Stimulated activated CD4-positive, alpha-beta T cell treated with anti-CD3 and anti-CD28 coated beads, Interleukin-1b, Interleukin-23, amount 100 ng/mL, for 4 hours (primary cell): ENCODE results near the gene ADH1C.
"Not testable (repeated sequence)": the region's sequence is repeated elsewhere in the genome, so short reads cannot be mapped to it uniquely, and the experiment has no call there.

Source experiments
- DNase-seq, 2 donors: peaks; one replicate each; pipeline ENCODE4 v3.0.0-alpha.2; 2020; ENCODE audit warnings: low read depth in 2 of 2

Gene ADH1C

DNA sequence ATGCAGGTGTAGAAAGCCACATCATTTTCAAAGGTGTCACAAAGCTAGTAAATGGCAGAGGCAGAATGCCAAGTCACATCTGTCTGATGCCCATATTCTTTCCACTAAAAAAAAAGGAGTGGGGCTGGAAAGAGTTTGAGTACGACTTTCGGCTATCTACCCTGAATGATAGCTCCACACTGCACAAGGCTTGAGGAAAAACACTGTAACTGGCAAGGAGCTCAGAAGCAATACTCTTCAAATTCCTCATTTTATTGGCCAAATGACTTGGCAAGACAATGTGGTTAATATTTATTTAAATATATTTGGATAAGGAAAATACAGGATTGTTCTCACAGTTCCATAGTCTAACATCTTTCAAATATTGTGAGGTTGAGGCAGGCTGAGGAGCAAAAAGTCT, 5.4 kb upstream of the ADH1C start:
- DNase-seq, result no peak

DNA sequence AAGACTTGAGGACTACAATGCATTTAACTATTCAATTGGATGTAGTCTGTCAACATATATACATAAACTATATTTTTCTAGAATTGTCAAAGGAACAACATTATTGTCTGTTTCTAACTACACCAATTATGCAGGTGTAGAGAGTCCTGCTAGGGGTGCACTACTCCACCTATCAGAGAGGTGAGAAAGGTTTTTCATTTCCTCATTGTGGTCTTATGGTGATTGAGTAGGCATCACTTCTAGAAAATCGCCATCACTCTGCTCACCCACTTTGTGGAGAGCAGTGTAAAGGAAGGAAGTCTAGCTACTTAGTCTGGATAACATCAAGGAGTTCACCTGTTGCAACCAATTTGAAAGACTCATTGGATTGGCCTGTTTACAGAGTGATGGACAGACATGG, 4.4 kb upstream of the ADH1C start:
- DNase-seq, result no peak

- DNase-seq, result not testable (repeated sequence)
Observed at GRCh38 chr4:99356149-99356548, 3.6 kb upstream of the ADH1C start.

- DNase-seq, result no peak
Observed at GRCh38 chr4:99351487-99351886, 1.1 kb downstream of the ADH1C start.

DNA sequence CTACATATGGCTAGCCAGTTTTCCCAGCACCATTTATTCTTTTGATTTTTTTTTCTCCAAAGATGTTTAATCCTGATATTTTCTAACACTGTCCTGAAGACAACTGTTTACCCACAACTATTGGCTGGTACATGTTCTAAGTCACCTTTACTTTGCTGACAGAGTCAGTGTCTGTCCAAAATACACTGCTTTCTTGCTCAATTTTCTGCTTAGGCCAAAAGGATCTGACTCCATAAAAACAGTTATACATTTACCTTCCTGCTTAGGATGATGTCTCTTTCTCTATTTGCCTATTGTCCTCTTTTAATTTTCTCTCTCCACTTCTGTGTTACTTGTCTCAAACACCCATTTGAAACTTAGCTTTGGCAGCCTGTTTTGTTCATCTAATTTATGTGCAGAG, 3.2 kb downstream of the ADH1C start:
- DNase-seq, result no peak

DNA sequence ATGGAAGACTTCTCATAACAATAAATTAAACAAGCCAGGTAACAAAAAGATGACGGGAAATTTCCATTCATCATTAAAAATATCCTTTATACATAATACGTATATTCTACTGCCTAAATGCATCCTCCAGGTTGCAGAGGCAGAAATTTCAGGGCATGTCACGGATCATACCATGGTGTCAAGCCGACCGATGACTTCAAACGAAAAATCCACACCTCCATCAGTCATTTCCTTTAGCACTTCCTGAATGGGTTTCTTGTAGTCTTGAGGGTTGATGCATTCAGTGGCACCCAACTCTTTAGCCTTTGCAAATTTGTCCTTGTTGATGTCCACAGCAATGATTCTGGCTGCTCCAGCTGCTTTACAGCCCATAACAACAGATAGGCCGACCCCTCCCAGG, 9.9 kb downstream of the ADH1C start:
- not testable (repeated sequence) for DNase-seq

GRCh38 chr4:99341426-99341825, 11.1 kb downstream of the ADH1C start:
- no peak for DNase-seq

DNA sequence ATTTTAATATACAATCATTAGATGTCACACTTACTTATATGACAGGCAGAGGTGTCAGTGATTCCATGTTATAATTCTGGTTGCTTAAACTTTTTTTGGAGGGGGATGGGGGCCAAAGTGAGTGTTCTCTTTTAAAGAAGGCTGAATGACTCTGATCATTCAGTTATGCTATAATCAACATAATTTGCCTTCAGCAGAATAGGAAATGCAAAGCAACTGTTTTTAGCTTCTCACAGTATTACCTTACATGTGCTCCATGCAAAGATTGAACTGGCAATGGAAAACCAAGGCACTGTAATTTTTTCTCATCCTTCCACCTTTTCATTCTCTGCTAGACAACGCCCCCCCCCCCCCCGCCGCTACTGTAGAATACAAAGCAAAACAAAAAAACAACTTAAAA, 13.4 kb downstream of the ADH1C start:
- DNase-seq, result no peak

GRCh38 chr4:99336553-99336952, 16.0 kb downstream of the ADH1C start:
- no peak for DNase-seq

DNA sequence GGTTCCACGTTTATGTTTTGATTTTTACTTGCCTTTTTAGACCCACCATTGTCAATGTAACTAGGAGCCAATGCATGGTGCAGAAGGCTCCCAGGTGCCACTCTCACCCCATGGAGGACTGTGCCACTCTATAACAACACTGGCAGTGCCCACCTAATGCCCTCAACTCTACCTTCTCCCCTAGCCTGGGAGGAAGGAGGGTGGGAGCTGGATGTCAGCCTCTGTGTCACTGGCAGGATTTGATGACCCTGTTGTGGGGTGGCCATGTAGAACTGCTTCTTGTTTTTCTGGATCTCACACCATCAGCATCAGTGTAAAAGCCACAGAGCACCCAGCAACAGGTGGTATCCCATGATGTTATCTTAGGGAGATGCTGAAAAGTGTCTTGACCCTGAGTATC, 17.7 kb downstream of the ADH1C start:
- DNase-seq, result no peak

DNA sequence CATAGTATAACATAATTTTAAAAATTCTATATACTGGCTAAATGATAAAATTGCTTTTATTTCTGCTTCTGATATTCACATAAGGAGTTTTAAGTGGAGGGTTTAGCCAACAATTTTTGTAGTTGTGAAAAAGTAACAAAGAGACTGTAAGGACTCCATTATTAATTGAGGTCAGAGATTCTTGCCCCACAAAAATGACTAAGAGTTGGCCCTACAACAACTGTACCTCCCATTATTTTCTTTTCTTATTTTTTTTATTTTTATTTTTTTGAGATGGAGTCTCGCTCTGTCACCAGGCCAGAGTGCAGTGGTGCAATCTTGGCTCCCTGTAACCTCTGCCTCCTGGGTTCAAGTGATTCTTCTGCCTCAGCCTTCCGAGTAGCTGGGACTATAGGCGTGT, 21.9 kb downstream of the ADH1C start:
- DNase-seq, result no peak

- no peak for DNase-seq
Observed at GRCh38 chr4:99329876-99330275, 22.7 kb downstream of the ADH1C start.

- no peak for DNase-seq
Observed at GRCh38 chr4:99324979-99325378, 27.6 kb downstream of the ADH1C start.

GRCh38 chr4:99324361-99324760, 28.2 kb downstream of the ADH1C start:
- no peak for DNase-seq

- no peak for DNase-seq
Observed at GRCh38 chr4:99323756-99324155, 28.8 kb downstream of the ADH1C start.

- no peak for DNase-seq
Observed at GRCh38 chr4:99321241-99322191, 31.0 kb downstream of the ADH1C start, which contains the start of gene ADH1B. Gene ADH1B, minus strand, starts transcription at chr4:99321401. Its CDS starts 70 bp downstream, at chr4:99321331.

GRCh38 chr4:99317811-99318210, 34.7 kb downstream of the ADH1C start:
- DNase-seq, result not testable (repeated sequence)

- no peak for DNase-seq
Observed at GRCh38 chr4:99317354-99317753, 35.2 kb downstream of the ADH1C start.

- no peak for DNase-seq
Observed at GRCh38 chr4:99315839-99316238, 36.7 kb downstream of the ADH1C start.

DNA sequence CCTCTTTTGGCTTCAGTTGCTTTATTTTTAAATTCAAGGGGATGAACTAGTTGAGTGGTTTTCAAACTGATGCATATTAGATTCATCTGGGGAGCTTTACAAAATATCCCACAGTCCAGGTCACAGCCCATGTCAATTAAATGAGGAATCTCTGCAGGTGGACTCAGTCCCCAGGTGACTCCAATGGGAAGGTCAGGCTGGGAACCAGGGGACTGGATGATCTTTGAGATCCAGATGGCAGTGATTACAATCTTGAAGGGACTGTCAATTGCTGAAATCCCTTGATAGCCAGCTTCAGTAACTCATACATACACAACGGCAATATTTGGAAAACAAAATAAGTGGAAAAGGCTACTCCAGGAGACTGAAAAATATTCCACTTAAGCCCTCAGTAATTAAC, 38.3 kb downstream of the ADH1C start:
- DNase-seq, result no peak

DNA sequence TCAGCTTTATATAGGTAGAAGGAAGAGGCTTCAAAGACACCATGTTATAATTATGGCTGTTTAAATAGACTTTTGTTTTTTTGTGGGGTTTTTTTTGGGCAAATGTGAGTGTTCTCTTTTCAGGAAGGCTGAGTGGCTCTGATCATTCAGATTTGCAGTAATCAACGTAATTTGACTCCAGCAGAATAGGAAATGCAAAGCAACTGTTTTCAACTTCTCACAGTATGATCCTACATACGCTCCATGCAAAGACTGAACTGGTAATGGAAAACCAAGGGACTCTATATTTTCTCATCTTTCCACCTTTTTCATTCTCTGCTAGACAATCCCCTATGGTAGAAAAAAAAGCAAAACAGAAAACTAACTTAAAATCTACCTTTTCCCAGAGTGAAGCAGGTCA, 42.2 kb downstream of the ADH1C start:
- DNase-seq, result no peak

- no peak for DNase-seq
Observed at GRCh38 chr4:99305638-99306400, 46.7 kb downstream of the ADH1C start.
